NCI-H226 (cell line): ENCODE data around the gene LYPD6.
"Not testable (repeated sequence)": the region's sequence is repeated elsewhere in the genome, so short reads cannot be mapped to it uniquely, and the experiment has no call there.

Source experiments
- DNase-seq: peaks from one replicate; pipeline ENCODE4 v3.0.0-alpha.2; 2015

Gene LYPD6

DNA sequence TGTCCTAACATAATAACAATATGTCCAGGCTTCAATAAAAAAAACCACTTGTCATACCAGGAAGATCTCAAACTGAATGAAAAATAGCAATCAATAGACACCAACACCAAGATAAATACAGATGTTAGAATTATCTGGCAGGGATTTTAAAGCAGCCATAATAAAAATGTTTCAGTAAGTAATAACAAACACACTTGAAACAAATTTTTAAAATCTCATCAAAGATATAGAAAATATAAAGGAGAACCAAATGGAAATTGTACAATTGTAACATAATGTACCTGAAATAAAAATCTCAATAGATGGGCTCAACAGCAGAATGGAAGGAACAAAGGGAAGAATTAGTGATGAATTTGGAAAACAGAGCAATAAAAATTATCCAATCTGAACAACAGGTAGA is 128.1 kb downstream of the LYPD6 start:
- DNase-seq = no peak

GRCh38 chr2:149463328-149464002 is 133.1 kb downstream of the LYPD6 start:
- no peak for DNase-seq

DNA sequence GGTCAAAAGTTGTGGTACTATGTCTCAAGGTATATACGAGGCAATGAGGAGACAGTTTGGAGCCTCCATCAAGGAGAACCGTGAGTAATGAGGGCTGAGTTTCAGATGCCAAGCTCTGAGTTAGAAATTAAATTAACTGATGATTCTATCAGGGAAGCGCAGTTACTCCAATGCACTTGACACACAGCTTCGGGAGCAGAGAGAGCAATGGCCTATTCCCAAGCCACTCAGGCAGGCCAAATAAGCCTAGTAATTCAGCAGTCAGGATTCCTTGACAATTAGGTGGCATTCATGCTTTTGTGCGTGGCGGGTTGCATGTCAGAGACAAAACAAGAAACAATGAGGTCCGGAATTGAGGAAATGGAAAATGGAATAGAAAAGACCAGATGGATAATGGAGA is 134.0 kb downstream of the LYPD6 start:
- no peak for DNase-seq

GRCh38 chr2:149465873-149466272 is 135.5 kb downstream of the LYPD6 start:
- peak; percentile 78 for DNase-seq

DNA sequence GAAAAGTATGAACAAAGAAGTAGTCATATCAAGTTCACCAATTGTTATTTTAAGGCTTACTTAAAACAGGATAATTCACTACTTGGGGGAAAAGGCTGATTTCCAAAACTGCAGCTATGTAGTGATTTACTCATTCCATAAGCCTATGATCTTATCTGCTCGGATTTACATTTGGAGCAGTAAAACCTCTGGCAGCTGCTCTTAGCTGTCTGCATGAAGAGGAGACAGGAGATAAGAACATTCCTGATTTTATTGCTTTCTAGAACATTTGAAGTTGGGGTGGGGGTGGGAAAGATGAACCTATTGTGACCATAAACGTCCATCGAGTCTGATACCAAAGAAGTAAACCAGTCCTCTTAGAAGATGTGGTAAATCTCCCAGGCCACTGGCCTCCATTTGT is 136.2 kb downstream of the LYPD6 start:
- DNase-seq = peak; percentile 53

GRCh38 chr2:149467436-149467835 is 137.0 kb downstream of the LYPD6 start:
- no peak for DNase-seq

DNA sequence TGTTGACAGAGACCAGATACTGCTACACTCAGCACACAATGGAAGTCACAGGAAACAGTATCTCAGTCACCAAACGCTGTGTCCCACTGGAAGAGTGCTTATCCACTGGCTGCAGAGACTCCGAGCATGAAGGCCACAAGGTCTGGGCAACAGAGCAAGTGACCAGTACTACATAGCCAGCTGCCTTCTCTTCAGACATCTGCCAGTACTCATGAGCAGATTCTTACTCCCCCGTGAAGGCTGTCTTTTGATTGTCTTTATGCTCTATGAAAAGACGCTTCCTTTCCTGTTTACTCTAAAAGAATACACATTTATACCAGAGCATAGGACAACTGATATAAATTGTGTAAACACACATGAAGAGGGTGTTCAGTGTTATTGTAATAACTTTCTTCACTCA is 138.2 kb downstream of the LYPD6 start:
- no peak for DNase-seq

DNA sequence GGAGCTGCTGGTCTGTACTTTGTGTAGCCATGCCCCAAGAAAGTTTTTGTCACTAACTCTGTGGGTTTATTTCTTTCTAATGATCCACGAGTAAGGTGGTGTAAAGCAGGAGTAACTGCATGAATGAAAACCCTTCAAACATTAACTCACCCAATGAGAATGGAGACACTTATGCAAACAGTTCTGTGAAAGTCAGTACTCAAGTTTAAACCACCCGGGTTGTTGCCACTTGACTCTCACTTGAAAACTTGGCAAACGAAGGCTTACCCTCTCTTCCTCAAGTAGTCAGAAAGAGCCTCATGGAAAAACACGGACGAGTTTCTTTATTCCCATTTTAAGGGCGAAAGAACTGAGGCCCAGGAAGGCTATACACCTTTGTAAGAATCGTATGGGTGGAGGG is 139.7 kb downstream of the LYPD6 start:
- DNase-seq = no peak

DNA sequence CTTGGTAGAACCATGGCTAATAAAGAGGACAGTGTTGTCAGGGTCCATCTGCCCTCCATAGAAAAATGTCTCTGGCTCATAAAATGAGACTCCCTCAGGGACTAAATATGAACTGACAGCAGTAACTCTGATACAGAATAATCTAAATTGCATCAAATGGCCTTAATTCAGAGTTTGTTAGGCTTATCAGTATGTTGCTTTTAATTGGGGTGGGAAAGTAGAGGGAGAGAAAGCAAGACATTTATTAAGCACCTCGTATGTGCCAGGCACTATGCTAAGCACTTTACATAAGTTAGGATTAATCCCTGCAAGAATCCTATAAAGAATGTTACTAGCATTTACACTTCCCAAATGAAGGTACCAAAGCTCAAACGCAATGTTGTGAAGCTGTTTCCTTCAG is 142.0 kb downstream of the LYPD6 start:
- no peak for DNase-seq

DNA sequence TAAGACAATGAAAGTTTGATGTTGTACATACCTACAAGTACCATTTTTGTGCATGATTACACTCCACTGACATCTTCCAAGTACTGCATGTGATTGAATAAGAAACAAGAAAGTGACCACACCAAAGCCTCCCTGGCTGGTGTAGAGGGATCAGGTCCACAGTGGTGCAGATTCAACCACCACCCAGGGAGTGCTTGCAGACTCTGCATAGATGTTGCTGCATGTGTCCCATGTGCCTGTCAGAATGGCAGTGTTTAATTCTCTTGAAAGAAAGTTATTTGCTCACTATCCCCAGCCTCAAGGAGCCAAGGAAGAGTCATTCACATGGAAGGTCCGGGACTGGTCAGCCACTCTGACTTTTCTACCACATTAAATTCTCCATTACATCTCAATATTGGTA is 142.7 kb downstream of the LYPD6 start:
- DNase-seq = no peak

DNA sequence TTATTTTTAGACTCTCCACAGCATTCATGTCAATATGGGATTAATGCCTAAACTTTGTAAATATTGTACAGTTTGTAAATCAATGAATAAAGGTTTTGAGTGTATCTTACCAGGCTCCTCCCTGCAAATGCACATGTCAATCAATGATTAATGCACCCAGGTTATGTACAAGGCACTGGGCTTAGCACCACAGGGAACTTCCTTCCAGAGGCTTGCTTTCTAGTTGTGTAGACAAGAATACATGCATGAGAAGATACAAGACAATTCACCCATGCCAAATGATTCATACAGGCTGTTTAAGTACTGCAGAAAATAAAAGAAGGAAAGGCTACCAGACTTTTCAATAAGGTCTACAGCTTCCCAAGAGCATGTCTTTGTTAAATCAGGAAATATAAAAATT is 143.1 kb downstream of the LYPD6 start:
- DNase-seq = no peak

DNA sequence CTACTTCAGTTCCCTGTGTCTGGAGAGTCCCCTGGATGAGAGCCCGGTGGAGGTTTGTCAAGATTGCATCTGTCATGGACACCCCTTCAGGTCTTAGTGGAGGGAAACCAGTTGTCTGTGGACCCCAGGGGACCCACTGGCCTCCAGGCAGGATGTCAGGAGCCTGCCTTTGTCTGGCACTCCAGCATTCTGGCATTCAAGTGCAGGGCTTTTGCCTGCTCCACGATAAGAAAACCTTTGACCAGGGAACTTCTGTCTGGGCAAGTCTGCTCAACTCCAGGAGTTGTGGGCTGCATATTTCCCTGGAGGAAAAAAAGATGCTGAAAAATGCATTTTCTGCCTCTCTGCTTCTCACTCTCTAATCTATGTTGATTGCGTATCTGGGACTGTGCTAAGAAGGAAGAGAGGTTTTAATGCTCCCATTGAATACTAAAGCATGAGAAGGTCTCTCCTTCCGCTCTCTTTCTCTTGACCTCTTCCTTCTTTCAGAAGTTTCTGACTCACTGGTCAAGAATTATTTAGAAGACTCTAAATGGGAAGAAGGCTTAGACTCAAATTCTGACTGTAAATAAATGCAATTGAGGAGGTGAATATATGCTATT is 152.7 kb downstream of the LYPD6 start:
- no peak for DNase-seq

GRCh38 chr2:149486664-149487063 is 156.3 kb downstream of the LYPD6 start:
- no peak for DNase-seq

DNA sequence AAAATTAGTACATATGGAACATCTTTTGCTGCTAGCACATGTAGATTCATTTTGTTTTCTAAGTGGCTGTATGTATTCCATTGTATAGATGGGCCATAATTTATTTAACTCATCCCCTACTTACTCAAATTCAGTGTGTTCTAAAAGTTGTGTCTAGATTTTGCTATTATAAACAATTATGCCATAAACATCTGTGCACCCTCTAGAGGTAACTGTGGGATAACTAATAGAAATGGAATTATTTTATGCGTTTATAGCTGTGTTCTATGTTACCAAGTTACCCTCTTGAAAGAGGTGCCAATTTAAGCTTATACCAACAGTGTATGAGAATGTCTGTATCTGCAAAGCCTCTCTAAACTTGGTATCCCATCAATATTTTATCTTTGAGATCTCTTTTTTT is 156.8 kb downstream of the LYPD6 start:
- no peak for DNase-seq

DNA sequence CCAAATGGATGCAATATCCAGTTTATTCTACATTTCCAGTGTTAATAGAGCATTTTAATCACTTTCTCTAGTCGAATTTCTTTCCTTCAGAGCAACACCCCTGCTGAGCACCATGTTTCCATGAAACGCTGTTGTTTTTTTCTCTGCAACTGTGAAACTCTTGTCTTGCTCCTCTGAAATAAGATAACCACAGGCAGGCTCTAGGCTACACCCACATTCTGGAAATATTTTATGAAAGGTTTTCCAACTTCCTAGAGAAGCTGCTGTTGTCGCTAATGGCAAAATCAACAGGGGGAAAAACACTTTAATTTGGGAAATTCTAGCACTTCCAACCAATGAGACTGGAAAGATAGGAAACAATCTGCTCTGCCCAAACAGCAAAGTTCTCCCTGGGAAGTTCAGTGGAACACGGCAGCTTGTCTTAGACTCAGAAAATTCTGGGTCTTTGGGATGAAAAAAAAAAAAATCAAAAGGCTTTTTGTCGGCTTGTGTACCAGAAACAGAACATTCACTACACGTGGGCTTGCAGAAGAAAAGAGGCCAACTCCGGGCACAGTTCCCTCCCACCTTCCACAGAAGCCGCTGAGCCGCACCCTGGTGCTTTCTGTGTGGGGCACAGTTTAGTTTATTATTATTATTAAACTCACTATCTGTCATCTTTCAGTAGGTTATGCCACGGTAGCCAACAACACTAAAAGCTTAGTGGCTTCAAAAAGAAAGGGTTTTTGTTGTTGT is 158.5 kb downstream of the LYPD6 start:
- peak; percentile 30 for DNase-seq

- no peak for DNase-seq
Measured at GRCh38 chr2:149489452-149489851, 159.1 kb downstream of the LYPD6 start.

DNA sequence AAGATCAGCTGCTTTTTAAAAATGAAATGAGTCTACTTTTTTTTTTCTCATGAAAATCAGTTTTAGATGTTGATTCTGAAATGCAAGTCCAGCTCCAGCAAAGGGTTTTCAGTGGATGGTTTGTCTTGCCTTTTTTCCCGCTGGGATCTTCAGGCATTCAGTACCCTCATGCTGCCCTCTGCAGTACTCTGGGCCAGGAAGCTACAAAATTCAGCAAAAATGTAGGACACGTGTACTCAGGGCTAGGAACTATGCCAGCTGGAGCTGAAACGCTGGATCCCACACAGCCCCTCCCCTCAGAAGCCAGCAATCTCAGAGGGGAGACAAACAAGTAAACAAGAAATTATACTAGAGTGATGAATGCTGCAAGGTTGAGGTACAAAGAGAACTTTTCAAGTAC is 159.9 kb downstream of the LYPD6 start:
- DNase-seq = peak; percentile 39

- no peak for DNase-seq
Measured at GRCh38 chr2:149492923-149493322, 162.5 kb downstream of the LYPD6 start.

GRCh38 chr2:149499204-149499603 is 168.8 kb downstream of the LYPD6 start:
- DNase-seq = not testable (repeated sequence)

DNA sequence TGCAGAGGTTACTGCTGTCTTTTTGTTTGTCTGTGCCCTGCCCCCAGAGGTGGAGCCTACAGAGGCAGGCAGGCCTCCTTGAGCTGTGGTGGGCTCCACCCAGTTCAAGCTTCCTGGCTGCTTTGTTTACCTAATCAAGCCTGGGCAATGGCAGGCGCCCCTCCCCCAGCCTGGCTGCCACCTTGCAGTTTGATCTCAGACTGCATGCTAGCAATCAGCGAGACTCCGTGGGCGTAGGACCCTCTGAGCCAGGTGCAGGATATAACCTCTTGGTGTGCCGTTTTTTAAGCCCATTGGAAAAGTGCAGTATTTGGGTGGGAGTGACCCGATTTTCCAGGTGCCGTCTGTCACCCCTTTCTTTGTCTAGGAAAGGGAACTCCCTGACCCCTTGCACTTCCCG is 176.4 kb downstream of the LYPD6 start:
- not testable (repeated sequence) for DNase-seq

DNA sequence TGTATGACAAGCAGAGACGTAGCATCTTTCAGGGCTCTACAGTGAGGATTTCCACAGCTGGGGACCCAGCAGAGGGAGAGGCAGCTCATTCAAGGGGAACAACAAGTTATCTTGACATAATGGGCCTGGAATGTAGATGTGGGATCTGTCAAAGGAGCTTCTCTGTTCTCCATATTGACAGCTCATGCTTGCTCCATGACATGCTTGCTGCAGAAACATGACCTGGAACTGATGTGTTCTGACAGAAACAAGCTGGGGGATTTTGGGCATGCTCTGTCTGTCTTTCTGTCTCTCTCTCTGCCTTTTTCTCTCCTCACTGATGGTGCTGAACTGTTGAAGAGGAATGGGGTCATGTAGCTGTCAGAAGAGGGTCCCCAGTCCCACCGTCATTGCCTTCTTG is 177.6 kb downstream of the LYPD6 start:
- DNase-seq = no peak

DNA sequence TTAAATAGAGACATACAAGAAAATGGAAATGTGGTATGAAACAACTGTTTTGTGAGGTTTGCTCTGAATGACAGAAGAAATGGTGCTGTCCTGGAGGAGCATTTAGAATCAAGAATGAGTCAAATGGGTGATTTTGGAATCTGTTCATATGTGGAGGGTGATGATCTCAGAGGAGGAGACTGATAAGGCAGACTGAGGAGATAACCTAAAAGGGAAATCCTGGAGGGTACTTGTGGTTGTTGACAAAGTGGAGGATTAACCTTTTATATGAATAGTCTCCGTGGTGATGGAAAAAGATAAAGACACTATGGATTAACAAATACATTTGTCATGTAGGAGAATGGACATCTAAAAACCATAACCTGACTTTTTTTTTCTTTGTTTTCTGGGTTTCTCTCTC is 183.1 kb downstream of the LYPD6 start:
- DNase-seq = peak; percentile 67
